Inflammatory macrophage (primary cell): Measurements from ENCODE around the gene PRKCB.
"Not testable (repeated sequence)": the region's sequence is repeated elsewhere in the genome, so short reads cannot be mapped to it uniquely, and the experiment has no call there.

ENCODE experiments used
- DNase-seq, 2 donors: peaks; one replicate each; pipeline ENCODE4 v3.0.0-alpha.2; 2020 to 2022

The PRKCB gene

DNA sequence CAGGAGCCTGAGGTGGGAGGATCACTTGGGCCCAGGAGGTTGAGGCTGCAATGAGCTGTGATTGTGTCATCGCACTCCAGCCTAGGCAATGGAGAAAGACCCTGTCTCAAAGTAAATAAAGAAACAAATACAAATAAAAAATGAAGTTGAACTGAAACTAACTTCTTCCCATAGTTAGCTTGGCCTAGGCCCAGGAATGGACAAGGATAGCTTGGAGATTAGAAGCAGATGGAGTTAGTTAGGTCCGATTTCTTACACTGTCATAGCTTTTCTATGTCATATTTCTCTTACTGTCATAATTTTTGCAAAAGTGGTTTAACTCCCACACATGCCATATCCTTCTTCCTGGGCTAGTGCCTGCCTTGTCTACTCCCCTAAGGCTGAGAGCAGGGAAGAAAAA is 265.6 kb downstream of the PRKCB start:
- DNase-seq = no peak

DNA sequence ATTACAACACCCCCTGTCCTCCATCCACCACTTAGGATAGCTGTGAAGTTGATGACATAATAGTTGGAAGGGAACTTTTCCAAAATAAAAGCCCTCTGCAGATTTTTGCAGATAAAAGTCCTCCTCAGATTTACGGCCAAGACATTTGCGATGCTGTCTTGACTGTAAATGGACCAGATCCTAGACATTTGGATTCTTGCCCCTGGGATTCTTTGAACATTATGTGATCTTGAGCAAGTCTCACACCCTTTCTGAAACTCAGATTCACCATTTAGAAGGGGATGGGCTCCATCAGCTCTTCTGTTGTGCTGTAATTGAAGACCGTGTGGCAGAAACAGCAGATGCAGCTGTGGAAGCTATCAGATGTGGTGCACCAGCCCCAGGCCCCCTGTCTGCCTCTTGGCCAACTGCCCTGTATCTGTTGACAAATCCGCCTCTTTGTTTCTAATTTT is 266.5 kb downstream of the PRKCB start:
- DNase-seq = no peak

DNA sequence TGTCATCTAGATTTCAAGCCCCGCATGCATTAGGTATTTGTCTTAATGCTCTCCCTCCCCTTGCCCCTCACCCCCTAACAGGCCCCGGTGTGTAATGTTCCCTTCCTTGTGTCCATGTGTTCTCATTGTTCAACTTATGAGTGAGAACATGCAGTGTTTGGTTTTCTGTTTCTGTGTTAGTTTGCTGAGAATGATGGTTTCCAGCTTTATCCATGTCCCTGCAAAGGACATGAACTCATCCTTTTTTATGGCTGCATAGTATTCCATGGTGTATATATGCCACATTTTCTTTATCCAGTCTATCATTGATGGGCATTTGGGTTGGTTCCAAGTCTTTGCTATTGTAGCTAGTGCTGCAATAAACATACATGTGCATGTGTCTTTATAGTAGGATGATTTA is 269.7 kb downstream of the PRKCB start:
- DNase-seq = not testable (repeated sequence)

DNA sequence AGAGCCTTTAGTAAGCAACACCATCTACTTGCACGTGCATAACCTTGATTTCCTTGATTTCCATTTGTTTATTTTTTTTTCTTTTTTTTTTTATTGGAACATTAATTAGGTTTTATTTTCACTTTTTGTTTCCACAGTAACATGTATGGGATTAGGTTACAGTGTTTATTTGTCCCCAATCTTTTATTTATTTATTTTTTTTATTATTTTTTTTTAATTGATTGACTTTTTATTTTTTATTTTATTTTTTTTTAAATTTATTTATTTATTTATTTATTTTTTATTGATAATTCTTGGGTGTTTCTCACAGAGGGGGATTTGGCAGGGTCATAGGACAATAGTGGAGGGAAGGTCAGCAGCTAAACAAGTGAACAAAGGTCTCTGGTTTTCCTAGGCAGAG is 272.3 kb downstream of the PRKCB start:
- not testable (repeated sequence) for DNase-seq

DNA sequence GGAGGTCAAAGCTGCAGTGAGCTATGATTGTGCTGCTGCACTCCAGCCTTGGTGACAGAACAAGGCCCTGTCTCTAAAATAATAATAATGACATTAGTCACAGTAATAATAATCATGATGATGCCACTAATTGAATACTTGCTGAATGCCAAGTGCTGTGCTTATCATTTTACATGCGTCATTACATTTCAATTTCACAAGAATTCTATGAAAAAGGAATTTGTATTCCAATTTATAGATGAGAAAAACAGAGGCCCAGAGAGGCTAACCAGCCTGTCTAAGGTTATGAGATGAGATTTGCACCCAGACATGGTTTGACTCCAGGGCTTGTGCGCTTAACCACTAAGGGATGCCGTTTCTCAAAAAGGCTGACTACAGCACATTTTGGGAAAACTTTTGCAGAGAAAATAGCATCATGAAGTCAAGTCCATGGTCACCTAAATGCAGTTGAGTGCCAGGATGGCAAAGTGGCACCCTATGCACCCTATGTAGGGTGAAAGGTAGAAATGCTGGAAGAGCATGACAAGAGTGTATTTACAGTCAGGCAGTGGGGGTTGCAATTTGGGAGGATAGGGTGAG is 276.0 kb downstream of the PRKCB start:
- no peak for DNase-seq

DNA sequence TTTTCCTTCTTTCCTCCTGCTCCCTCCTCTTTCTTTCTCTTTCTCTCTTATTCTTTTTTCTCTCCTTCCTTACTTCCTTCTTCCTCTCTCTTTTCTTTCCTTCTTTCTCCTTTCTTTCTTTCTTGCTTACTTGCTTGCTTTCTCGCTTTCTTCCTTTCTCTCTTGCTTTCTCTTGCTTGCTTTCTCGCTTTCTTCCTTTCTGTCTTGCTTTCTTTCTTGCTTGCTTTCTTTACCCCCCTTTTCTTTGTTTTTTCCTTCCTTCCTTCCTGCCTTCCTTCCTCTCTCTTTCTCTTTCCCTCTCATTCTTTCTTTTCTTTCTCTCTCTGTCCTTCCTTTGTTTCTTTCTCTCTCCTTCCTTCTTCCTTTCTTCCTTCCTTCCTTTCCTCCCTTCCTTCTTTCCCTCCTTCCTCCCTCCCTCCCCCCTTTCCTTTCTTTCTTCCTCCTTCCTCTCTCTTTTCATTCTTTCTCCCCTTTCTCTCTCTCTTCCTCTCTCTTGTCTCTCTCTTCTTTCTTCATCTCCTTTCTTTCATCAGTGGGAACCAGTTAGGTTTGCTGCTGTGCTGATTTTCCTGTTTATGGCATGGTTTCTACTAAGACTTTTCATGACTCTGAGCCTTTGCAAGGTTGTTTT is 277.4 kb downstream of the PRKCB start:
- DNase-seq = no peak

DNA sequence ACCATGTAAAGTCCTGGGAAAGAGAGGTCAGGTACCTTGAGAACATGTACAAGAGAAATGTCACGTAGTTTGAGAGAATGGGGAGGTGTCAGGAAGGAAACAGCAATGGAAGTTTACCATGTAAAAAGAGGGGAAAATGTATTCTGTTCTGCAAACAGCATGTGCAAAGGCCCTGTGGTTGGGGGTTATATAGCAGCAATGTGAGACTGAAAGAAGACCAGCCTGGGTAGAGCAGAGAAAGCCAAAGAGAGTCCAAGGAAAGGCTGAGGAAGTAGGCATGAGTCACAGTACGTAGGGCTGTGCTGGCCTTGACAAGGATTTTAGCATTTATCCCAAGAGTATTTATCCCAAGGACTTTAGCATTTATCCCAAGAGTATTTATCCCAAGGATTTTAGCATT is 279.1 kb downstream of the PRKCB start:
- no peak for DNase-seq

DNA sequence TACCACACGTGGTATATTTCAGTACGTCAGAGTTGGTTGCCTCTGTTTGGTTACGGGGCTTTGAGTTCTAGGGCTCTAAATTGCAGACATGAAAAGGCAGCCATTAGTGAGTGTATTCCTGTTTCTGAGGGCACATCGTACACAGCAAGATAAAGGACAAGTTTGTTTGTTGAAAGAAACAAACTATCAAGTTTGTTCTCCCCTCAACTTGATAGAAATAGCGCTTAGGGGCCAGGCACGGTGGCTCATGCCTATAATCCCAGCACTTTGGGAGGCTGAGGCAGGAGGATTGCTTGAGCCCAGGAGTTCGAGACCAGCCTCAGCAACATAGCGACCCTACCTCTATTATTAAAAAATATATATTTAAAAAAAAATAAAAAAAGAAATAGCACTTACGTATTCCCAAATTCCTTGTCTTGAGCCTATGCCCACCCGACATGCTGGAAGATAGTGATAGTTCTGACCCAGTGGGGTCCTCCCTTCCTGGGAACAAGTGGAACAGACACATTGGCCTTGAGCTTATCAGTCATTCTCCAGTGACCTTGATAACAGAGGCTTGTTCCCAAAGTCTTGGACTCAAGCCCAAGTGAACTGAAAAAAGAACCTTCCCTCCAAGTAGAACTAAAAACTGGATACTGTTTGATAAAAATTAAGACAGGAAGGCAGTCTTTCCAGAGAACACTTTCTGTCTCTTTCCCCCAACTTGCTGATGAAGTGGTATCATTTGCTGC is 280.4 kb downstream of the PRKCB start:
- DNase-seq = no peak

DNA sequence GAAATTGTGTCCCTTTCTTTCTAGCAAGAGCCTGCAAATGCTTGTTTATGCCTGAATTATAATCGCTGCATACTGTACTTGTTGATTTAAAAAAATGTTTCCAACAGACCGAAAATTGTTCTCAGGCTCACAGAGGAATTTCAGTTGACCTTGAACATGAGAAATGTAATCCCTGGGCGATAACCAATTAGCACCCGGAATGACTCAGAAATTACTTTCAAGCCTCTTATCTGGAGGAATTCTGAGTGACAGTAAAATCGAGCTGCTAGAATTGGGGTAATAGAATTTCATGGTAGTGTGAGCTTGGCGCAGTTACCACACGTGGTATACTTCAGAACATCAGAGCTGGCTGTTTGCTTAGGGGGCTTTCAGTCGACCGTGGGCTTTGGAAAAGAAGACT is 281.2 kb downstream of the PRKCB start:
- no peak for DNase-seq

DNA sequence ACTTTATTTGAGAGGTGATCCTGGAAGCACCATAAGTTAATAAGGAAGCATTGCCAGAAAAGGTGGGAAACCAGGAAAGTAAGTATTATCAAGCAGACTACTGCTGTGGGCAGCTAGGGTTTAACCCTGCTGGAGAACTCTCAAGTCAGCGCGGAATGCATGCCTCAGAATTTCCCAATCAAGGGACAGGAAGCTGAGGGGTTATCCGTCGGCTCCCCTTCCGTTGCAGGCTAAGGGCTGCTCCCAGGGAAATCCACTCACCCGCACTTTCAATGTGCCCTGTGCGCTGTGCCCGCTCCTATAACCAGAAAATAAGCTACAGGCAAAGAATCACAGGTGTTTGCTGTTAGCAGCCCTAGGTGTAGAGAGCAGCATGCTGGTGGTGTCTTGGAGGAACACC is 281.9 kb downstream of the PRKCB start:
- no peak for DNase-seq

DNA sequence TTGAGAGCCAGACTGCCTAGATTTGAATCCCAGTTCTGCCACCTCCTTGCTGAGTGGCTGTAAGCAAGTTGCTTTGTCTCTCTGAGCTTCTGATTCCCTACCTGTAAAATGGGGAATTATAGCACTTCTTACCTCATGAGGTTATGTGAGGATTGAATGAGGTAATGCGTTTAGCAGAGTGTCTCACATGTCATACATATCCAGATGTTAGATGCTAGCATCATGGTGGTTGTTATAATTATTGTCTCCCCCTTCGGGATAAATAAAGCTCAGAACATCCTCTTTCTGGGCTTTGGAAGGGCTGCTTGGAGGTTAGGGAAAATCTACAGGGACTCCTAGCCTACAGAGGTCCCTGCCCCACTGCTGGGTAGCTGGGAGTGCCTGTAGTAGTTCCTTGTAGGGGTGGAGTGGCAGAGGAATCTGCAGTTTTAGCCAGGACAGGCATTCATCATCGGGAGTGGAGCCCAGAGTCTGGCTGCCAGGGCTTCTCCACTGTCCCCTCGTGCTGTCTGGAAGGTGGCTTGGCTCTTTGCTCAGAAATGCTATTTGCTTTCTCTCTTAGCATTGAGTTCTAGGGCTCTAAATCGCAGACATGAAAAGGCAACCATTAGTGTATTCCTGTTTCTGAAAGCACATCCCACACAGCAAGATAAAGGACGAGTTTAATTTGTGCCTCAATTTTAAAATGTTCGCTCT is 282.5 kb downstream of the PRKCB start:
- no peak for DNase-seq

DNA sequence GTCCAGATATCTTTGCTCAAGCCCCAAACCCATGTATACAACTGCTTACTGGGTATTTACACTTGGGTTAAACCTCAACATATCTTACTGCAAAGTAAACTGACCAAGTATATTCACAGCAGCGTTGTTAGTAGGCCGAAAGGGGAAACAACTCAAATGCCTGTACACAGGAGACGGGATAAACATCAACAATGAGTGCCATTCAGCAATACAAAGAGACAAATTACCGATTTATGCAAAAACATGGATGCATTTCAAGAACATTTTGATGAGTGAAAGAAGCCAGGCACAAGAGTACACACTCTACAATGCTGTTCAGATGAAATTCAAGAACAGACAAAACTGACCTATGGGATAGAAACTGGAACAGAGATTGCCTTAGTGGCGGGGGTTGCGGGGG is 284.0 kb downstream of the PRKCB start:
- DNase-seq = no peak

DNA sequence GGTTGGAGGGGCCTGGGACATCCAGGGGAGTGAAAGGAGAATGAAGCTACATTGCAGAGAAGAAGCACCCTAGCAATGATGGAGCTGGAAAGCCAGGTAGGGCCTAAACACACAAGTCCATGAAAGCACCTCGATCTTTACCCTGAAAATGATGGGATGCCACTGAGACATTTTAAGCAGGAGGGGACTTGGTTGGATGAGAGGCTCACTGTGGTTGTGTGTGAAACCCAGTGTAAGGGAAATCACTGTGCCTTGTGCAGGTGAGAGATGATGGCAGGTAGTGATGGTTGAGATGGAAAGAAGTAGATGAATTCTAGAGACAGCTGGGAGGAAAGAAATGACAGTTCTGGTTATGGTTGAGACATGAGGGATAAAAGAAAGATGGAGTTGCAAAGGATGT is 287.5 kb downstream of the PRKCB start:
- no peak for DNase-seq

DNA sequence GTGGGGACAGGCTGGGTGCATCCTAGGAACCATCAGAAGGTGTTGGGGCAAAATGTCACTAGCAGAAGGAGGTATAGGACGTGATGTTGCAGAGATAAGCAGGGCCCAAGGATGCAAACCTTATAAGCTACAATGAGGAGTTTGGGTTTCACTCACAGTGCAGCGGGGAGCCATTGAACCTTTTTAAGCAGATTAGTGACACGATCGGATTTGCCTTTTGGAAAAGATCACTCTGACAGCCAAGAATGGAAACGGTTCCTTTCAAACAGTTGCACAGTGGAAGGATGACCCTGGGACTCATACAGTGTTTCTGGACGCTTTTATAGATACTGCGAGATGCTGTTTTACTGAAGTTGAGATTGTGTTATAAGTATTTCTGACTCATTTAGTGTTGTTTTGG is 288.5 kb downstream of the PRKCB start:
- DNase-seq = no peak

DNA sequence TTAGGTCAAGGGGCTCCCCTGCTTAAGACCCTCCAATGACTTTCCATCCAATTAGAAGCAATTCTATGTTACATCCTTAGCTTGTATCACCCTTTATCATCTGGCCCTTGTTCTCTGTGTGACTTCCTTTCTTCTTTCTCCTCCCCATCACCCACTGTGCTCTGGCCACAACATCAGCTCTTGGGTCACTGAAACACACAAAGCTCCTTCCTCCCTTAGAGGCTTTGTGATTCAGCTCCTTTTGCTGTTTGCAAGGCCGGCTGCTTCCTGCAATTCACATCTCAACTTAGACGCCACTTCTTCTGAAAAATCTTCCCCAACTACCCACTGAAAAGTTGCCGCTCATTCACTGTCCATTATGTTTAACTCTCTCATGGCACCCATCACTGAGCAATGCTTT is 289.4 kb downstream of the PRKCB start:
- DNase-seq = no peak

DNA sequence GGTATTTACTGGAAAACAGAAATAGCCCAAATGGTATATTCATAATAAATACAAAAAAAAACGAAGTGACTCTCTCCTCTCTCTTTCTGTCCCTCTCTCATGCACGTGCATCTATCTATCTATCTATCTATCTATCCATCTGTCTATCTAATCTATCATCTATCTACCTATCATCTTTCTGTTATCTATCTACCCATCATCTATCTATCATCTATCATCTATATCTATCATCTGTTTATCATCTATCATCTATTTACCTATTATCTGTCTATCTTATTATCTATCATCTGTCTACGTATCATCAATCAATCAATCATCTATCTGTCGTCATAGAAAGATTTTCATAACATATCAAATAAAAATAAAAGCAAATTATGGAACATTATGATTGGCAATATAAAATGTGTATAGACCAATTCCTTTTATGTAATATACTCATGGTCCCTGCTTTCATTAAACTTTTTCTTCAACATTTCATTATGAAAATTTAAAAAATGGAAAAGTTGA is 293.7 kb downstream of the PRKCB start:
- DNase-seq = no peak

DNA sequence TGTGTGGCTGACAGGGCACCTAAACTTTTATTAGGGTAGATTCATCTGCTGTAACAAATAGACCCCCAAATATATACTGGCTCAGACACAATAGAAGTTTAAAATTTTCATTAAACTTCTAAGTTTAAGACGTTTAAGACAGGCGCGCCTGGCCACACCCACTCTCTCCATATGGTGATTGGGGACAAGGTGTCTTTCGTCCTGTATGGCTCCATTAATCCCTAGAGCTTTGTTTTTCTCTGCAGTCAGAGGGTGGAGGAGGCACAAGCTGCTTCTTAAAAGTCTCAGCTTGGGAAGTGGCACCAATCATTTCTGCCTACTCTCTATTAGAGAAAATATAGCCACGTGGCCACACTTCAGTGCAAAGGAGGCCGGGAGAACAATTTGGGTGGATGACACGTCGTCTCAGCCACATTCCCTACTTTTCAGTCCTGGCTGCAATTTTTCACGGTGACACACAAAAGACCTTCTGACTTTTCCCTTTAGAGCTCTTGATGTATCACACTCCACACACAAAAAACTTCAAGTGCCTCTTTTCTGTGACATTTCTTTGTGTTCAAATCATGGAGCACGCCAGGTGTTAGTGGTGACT is 294.8 kb downstream of the PRKCB start:
- DNase-seq = no peak

DNA sequence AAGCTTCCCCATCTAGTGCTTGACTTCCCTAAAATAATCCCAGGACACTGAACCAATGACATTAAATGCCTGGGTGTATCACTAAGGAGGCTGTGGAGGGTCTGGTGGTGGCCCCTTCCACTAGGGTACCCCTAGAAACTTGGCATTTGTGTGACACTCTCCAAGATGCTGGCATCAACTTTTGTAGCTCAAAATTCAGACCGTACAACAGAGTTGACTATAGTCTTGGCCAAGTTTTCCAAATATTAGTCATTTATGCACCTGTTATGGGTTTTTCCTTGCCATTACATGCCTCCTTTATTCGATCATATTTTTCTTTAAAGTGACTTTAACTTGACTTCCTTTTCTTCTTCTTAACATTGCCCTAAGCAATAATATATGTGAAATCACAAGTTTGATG is 295.5 kb downstream of the PRKCB start:
- DNase-seq = no peak

DNA sequence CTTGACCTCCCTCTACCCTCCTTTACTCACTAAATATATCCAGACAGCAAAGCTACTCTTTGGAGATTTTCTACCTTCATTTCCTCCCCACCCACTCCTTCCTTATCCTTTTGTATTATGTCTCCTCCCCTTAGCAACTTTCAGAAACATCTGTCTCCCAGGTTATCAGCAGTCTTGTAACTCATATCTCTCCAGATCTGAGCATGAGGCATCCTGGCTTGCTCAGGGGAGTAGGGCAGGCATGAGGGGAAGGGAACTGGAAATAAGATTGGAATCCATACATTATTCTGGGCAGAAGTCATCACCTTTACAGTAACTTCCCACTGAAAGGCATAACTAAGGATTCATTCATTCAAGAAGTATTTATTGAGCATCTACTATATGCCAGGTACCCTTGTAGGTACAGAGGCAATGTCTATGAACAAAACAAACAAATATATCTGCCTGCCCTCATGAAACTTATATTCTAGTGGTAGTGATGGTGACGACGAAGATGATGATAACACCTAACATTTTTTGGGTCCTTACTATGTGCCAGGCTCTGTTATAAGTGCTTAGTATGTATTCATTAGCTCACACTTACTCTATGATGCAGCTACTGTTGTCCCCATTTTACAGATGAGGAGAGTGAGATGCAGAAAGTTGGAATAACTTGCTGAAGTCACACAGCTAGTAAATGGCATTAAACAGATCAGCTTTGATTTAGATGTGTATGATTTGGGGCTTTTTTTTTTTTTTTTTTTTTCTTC is 296.4 kb downstream of the PRKCB start:
- DNase-seq = no peak

DNA sequence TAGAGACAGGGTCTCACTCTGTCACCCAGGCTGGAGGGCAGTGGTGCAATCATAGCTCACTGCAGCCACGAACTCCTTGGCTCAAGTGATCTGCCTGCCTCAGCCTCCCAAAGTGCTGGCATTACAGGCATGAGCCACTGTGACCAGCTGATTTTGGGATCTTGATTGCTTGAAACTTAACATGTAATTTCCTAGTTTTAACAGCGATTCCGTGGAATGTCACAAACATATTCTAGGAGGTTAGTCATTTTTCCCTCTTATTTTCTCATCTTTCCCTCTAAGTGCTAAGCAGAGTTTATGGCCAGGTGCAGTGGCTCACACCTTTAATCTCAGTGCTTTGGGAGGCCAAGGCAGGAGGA is 297.0 kb downstream of the PRKCB start:
- DNase-seq = no peak

DNA sequence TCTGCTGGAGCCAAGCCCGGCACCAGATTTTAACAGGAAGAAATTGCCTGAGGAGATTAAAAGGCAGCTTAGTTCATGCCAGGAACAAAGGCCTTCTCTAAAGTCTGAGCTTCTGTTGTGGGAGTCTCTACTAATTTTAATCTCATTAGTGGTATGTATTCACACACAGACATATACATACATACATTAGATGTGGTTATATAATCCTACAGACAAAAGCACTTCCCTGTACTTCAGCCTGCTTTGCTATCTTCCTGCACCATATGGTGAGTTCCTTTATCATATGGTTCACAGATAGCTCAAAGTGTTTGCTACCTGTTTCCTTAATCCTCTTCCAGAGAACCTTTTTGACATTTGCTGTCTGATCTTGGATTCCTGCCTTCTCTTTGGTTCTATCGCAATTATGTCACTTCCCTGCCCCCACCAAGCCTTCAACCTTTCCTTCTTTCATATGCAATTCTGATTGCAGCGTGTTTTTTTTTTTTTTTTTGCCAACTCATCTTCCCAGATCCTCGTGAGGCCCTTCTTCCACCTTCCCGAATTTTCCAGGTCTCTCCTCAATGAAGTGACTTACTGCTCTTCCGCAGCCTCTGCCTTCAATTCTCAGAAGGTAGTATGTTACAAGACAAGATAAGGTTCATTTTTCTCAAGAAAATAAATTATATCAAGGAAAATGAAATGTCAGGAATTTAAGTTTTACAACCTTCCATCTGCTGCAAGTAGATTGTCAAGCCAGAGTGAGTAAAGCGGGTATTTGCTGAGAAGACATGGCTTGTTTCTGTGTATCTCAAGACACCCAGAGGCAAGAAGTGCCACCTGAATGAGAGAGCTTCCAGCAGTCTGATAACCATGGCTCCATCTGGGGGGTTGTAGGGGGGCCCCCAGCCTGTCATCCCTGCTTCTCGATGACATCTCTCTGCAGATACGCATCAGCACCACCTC is 300.1 kb downstream of the PRKCB start:
- no peak for DNase-seq
